HG03469 (cell line): ENCODE data around the gene SLFN13.
"Not testable (repeated sequence)": the region's sequence is repeated elsewhere in the genome, so short reads cannot be mapped to it uniquely, and the experiment has no call there.

Experiments used
- ATAC-seq: cut with Tn5 transposase; IDR thresholded peaks from one replicate; pipeline ENCODE4 v1.9.1; 2021; ENCODE audit warnings: mild to moderate bottlenecking, moderate library complexity, moderate number of reproducible peaks; ENCODE audit not compliant: unreplicated experiment

The SLFN13 gene

DNA sequence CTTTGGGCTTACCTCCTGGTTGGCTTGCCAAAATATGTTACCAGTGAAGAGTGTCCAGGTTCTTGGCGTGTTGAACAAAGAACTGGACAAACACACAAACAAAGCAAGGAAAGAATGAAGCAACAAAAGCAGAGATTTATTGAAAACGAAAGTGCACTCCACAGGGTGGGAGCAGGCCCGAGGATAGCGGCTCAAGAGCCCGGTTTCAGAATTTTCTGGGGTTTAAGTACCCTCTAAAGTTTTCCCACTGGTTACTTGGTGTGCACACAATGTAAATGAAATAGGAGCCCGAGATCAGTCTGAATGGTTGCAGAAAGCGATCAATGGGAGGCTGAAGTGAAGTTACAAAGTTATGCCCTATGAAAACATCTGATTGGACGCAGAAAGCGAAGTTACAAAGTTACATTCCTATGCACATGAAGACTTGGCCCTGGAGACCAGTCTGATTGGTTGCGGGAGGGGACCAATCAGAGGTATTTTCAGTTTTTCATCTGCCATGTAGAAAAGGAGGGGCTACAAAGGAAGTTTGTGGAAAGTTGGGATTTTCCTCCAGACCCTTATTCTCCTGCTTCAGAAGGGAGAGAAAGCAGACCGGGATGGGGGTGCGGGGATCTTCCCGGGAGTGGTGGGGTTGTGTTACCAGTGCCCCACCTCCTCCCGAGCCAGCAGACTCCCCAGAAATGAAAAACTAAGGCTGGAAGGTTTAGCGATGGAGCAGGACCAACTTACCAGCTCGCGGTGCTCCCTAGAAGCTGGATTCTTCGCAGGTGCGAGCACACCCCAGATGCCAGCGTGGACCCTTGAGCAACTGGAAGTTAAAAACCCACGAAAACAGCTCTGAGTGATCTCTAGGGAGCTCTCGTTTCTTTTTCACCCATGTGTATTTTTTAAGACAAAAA is 16.1 kb downstream of the SLFN13 start, which contains the start of gene SLFN12:
TSS of gene SLFN12 (minus strand) at position 325 of the 899 bp plus-strand sequence. CDS start 9,472 bp downstream, outside the sequence.
- peak; percentile 71 for ATAC-seq

DNA sequence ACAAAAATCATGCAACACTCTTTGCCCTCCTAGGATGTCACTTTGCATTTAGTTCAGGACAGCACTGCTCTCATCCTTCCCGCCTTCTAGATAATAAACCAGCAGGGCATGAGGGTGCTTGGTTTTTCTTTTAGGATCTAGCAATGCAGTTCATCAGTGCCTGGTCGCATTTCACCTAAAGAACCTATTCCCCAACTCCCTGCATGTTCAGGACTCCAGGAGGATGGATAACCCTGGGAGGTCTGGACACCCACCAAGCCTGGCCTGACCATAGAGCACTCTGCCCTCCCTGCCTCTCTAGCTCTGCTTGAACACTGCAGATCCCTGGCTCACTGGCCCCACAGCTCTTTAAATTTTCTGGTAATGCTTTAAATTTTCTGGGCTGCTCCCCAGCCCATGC is 18.9 kb downstream of the SLFN13 start:
- ATAC-seq, result no peak

DNA sequence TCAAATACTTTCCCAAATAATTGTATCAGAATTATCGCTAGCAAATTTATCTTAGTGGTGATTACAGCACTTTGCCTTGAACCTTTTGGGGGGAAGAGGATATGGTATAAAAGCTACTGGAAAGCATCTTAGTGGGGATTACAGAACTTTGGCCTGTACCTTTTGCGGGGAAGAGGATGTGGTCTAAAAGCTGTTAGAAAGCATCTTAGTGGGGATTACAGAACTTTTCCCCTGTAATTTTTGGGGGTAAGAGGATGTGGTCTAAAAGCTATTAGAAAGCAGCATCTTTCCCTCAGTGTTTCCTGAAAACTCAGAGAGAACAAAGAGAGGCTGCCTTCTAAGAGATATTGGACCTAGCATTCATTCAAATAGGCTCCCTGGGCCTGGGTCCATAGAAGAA is 20.3 kb downstream of the SLFN13 start:
- no peak for ATAC-seq

DNA sequence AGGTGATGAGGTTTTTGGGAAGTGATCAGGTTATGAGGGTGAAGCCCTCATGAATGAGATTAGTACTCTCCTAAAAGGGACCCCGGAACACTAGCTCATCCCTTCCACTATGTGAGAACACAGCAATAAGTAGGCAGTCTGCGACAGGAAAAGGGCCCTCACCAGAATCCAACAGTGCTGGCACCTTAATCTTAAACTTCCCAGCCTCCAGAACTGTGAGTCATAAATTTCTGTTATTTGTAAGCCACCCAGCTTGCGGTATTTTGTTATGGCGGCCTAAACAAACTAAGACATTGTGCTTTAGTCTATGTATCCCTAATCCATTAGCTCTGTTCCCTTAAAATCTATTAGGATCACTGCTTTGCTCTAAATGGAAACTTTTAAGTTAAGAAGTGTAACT is 24.8 kb downstream of the SLFN13 start:
- no peak for ATAC-seq

DNA sequence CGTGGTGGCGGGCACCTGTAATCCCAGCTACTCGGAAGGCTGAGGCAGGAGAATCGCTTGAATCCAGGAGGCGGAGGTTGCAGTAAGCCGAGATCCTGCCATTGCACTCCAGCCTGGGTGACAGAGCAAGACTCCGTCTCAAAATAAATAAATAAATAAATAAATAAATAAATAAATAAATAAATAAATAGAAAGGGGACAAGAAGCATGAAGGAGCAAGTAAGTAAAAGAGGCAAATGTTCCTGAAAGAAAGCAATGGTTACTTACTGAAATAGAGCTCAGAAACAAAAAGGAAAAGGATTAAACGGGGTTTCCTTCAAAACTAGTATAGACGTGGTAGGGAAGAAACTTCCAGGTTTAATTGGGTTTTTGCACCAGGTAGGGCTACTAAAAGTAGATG is 27.5 kb downstream of the SLFN13 start:
- not testable (repeated sequence) for ATAC-seq

DNA sequence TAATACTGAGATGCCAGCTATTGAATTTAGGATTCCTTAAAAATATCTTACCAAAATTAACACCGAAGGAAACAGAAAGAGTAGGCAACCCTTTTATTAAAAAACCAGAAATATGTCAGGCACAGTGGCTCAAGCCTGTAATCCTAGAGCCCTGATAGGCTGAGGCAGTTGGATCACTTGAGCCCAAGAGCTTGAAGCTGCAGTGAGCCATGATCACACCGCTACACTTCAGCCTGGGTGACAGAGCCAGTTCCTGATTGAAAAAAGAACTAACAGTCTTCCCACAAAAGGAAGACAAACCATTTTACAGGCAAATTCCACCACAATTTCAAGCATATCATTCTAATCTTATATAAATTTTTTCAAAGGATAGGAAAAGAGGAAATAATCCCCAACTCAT is 31.9 kb downstream of the SLFN13 start:
- no peak for ATAC-seq

DNA sequence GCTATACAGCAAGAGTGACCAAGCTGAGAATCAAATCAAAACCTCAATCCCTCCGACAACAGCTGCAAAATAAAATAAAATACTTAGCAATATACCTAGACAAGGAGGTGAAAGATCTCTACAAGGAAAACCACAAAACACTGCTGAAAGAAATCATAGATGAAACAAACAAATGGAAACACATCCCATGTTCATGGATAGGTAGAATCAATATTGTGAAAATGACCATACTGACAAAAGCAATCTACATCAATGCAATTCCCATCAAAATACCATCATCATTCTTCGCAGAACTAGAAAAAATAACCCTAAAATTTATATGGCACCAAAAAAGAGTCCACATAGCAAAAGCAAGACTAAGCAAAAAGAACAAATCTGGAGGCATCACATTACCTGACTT is 33.9 kb downstream of the SLFN13 start:
- not testable (repeated sequence) for ATAC-seq

DNA sequence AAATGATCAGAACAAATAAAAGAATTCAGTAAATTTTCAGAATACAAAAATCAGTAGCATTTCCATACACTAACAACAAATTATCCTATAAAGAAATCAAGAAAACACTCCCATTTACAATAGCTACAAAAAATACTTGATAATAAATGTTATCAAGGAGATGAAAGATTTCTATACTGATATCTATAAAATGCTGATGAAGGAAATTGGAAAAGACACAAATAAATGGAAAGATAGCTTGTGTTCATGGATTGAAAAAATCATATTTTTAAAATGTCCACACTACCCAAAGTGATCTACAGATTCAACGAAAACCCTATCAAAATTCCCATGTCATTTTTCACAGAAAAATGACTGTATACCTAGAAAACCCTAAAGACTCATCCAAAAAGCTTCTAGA is 34.3 kb downstream of the SLFN13 start:
- ATAC-seq, result no peak

DNA sequence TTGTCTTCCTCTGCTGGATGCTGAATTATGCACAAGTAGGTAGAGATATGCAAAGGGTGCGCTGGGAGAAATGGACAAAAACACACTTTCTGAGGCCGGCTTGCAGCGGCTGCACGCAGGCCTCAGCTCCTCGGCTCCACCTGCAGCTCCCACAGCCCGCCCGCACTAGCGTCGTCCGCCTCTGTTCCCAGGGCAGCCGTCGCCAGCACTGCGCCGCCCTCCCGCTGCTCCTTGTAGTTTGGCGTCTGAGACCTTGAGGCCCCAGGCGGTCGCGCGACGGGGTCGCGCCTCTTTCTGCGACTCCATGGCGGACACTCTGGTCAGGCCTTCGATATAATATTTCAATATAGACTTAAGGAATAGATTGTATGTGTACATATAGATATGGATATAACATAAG is 41.0 kb downstream of the SLFN13 start:
- ATAC-seq, result no peak

DNA sequence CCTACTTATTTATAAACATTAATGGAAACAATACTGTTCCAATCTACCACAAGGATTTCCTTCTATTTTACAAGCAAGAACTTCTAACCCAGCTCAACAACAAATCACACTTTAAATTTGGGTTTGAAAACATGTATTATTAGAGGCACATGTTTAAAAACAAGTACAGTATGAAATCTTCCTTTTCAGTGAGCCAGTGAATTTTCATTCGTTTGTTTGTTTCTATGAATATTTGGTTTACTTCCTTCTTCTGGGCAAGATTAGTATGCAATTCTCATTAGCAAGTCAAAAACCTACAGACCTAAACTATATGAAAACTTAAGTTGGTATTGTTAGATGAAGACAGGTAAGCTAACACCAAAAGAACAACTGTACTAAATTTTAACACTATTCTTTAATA is 42.0 kb downstream of the SLFN13 start:
- no peak for ATAC-seq

DNA sequence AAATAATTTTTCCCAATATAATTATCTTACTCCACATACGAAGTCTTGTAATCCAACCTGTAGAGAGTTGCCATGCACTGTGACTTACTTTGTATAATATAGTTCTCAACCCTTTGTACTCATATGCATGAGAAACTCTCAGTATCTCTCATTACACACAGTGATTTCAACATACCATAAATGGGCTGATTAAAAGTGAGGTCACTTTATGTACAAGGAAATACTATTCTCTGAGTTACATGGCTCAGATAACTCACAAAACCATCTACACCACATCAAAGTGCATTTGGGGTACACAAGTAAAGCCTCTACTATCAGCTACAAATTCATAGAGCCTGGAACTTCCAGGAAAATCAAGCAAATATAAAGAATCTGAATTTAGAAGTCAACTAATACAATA is 44.2 kb downstream of the SLFN13 start:
- no peak for ATAC-seq

DNA sequence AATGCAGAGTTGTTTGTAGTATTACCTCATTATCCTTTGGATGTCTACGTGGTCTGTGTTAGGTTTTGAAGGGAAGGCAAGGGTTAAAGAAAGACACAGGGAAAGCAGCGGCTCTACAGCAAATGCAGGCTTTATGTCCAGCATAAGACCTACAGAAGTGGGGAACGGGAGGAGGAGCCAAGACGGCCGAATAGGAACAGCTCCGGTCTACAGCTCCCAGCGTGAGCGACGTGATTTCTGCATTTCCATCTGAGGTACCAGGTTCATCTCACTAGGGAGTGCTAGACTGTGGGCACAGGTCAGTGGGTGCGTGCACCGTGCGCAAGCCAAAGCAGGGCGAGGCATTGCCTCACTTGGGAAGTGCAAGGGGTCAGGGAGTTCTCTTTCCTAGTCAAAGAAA is 54.8 kb downstream of the SLFN13 start:
- ATAC-seq, result not testable (repeated sequence)

DNA sequence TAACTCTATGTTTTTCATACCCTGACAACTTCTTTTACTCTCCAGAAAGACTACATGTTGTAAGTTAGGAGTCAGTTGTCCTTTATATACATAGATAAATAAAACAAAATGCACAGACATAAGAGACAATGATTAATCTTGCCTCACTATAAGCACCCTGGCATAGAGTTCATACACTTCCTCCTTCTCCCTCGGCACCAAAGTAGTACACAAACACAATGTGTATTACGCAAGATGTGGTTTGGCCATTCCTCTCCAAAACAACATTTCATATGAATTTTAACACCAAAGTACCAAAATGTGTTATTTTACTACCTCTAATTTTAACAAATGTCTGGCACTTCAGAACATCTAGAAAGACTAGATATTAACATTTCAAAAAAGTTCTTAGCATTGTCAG is 57.9 kb downstream of the SLFN13 start:
- no peak for ATAC-seq

DNA sequence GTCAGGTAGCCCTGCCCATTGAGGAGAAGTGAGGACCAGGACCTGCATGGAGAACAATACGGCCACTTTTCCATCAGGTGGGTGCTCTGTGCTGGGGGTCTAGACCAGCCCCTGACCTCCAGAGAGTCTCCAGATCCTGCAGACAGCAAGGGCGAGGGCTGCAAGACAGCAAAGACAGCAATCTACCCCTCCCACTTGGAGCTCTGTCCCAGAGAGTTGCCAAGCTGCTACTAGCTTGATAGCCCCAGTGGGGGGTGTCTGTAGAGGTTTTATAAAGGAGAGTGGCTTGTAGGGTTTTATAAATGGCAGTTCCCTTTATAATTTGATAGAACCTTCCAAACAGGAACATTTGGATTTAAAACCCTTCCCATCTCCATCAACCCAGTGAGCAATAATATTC is 58.4 kb downstream of the SLFN13 start:
- no peak for ATAC-seq

DNA sequence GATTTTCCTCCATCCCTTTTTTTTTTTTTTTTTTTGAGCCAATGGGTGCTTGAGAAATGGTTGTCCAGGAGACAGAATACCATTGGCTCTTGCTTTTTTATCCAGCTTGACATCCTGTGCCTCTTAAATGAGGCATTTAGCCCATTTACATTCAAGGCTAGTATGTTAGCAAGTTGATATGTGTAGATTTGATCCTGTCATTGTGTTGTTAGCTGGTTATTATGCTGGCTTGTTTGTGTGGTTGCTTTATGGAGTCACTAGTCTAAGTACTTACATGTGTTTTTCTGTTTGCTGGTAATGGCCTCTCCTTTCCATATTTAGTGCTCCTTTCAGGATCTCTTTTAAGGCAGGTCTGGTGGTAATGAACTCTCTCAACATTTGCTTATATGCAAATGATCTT is 61.1 kb downstream of the SLFN13 start:
- ATAC-seq, result no peak
